HCT116 (cell line): ENCODE measurements around the gene AGPAT3. TPM values are rescaled to one million over a fixed set of nuclear protein-coding genes. Genes with fewer than 3 reads are reported as not detected.

ENCODE experiments used
- ATAC-seq: fragments of 200-7000 bp; cut with Tn5 transposase; 2 replicates; pipeline ENCODE4 v1.9.1; 2020; ENCODE audit warnings: mild to moderate bottlenecking, moderate library complexity
- BruUV-seq: library from RNA; stranded (reverse); fragments of 400-500 nt; replicated peaks from 2 replicates; lab custom pipeline; 2021; lab: Mats Ljungman, UMichigan
- CTCF ChIA-PET: fragments of 300-600 bp; sonication (Branson Sonifier 250); formaldehyde crosslinking; loops from one replicate; lab custom pipeline; 2021; ENCODE audit warnings: antibody characterized with exemption; lab: Charles Lee
- POLR2A ChIA-PET: fragments of 300-600, 350-600 bp; sonication (Branson Sonifier 250); formaldehyde crosslinking; loops from one replicate; lab custom pipeline; 2021; ENCODE audit warnings: antibody characterized with exemption; lab: Charles Lee
- RAD21 ChIA-PET, 2 experiments: fragments of 300-600 bp; sonication (Branson Sonifier 250); formaldehyde crosslinking; loops; one replicate each; lab custom pipeline; 2023; ENCODE audit warnings: low total read pairs in 2 of 2; ENCODE audit not compliant: uncharacterized antibody in 2 of 2, unreplicated experiment in 2 of 2, low non-redundant PET in 1 of 2; lab: Charles Lee
- DNase-seq: peaks from one replicate; pipeline ENCODE4 v3.0.0-alpha.2; 2010; ENCODE audit warnings: low read depth, low spot score
- H2AFZ ChIP-seq: fragments of 200-600 bp; shearing (Covaris generic), sonication (generic); 2 replicates; pipeline ENCODE4 v1.6.1; 2017; ENCODE audit warnings: low read depth, mixed run types, mixed read lengths, antibody characterized with exemption, low read length; ENCODE audit not compliant: poor library complexity, severe bottlenecking
- H3K27ac ChIP-seq: 2 replicates; pipeline ENCODE4 v1.5.1; 2012; ENCODE audit warnings: low read depth, low read length
- H3K27me3 ChIP-seq: fragments of 200-600 bp; sonication (generic); 2 replicates; pipeline ENCODE4 v1.6.1; 2016; ENCODE audit warnings: mixed run types, low read length, mixed read lengths; ENCODE audit not compliant: insufficient read depth
- H3K36me3 ChIP-seq, 2 experiments: fragments of 200-500 bp in 1 of 2; fragments of 200-600 bp in 1 of 2; sonication (Bioruptor generic) in 1 of 2; sonication (generic) in 1 of 2; 2 replicates each; pipeline versions ENCODE4 v1.5.1 to v1.6.1; 2014 to 2016; ENCODE audit warnings: low read length in 2 of 2, inconsistent platforms in 1 of 2, mixed read lengths in 1 of 2, mixed run types in 1 of 2; ENCODE audit not compliant: insufficient read depth in 2 of 2, control insufficient read depth in 1 of 2
- H3K4me1 ChIP-seq, 2 experiments: fragments of 200-600 bp in 1 of 2; sonication (generic) in 1 of 2; 2 replicates each; pipeline versions ENCODE4 v1.5.1 to v1.6.1; 2012 to 2017; ENCODE audit warnings: low read length in 2 of 2, inconsistent platforms in 1 of 2, mild to moderate bottlenecking in 1 of 2, mixed read lengths in 1 of 2, mixed run types in 1 of 2, moderate library complexity in 1 of 2; ENCODE audit not compliant: insufficient read depth in 2 of 2, control insufficient read depth in 1 of 2
- H3K4me2 ChIP-seq: fragments of 200-600 bp; sonication (generic); 2 replicates; pipeline ENCODE4 v1.6.1; 2017; ENCODE audit warnings: mixed run types, low read length, mixed read lengths
- H3K4me3 ChIP-seq, 2 experiments: fragments of 200-600 bp in 1 of 2; sonication (generic) in 1 of 2; replicated peaks in 1 of 2; 2 replicates each; pipeline ENCODE4 v1.5.1; 2011 to 2016; ENCODE audit warnings: low read length in 2 of 2, control low read depth in 1 of 2, low read depth in 1 of 2, mild to moderate bottlenecking in 1 of 2, mixed read lengths in 1 of 2, mixed run types in 1 of 2
- H3K79me2 ChIP-seq: fragments of 200-600 bp; sonication (generic); 2 replicates; pipeline ENCODE4 v1.6.1; 2017; ENCODE audit warnings: mild to moderate bottlenecking, mixed run types, low read length, moderate library complexity, mixed read lengths; ENCODE audit not compliant: insufficient read depth
- H3K9ac ChIP-seq: fragments of 200-600 bp; sonication (generic); 2 replicates; pipeline ENCODE4 v1.6.1; 2016; ENCODE audit warnings: low read length, mixed read lengths
- H3K9me2 ChIP-seq: fragments of 200-600 bp; sonication (generic), shearing (Covaris generic); 2 replicates; pipeline ENCODE4 v1.6.1; 2017; ENCODE audit warnings: mixed run types, mild to moderate bottlenecking, moderate library complexity; ENCODE audit not compliant: insufficient read depth
- H3K9me3 ChIP-seq, 2 experiments: fragments of 200-500 bp in 1 of 2; fragments of 200-600 bp in 1 of 2; sonication (Bioruptor generic) in 1 of 2; sonication (generic) in 1 of 2; 2 replicates each; pipeline ENCODE4 v1.6.1; 2014 to 2017; ENCODE audit warnings: low read length in 2 of 2, mixed read lengths in 2 of 2, inconsistent platforms in 1 of 2, low read depth in 1 of 2, mild to moderate bottlenecking in 1 of 2, mixed run types in 1 of 2, moderate library complexity in 1 of 2; ENCODE audit not compliant: control insufficient read depth in 1 of 2, insufficient read depth in 1 of 2
- H4K20me1 ChIP-seq: fragments of 200-600 bp; sonication (generic), shearing (Covaris generic); 2 replicates; pipeline ENCODE4 v1.6.1; 2017; ENCODE audit warnings: mixed run types, mild to moderate bottlenecking, moderate library complexity; ENCODE audit not compliant: insufficient read depth
- CBX3 ChIP-seq: IDR thresholded peaks from 2 replicates; pipeline ENCODE4 v1.6.1; 2012; ENCODE audit warnings: low read depth
- EGR1 ChIP-seq: IDR thresholded peaks from 2 replicates; pipeline ENCODE4 v1.6.1; 2012; ENCODE audit warnings: low read depth
- ELF1 ChIP-seq: IDR thresholded peaks from 2 replicates; pipeline ENCODE4 v1.6.1; 2012; ENCODE audit warnings: low read depth, borderline replicate concordance
- EZH2 ChIP-seq: fragments of 200-600 bp; sonication (generic); IDR thresholded peaks from 2 replicates; pipeline ENCODE4 v1.6.1; 2017; ENCODE audit warnings: antibody characterized with exemption, mixed run types
- REST ChIP-seq: IDR thresholded peaks from 2 replicates; pipeline ENCODE4 v1.6.1; 2012; ENCODE audit warnings: low read depth
- SIN3A ChIP-seq: IDR thresholded peaks from 2 replicates; pipeline ENCODE4 v1.6.1; 2012; ENCODE audit warnings: low read depth
- SP1 ChIP-seq: IDR thresholded peaks from 2 replicates; pipeline ENCODE4 v1.6.1; 2012; ENCODE audit warnings: low read depth
- intact Hi-C: fragments of 100-400 bp; cut with micrococcal nuclease; formaldehyde crosslinking; loops from 2 replicates; pipeline ENCODE4 v1.10.0; 2022
- total RNA-seq: library from RNA; stranded (reverse); gene quantifications from one replicate; pipeline ENCODE4 v1.2.1, GENCODE V29; 2021; ENCODE audit not compliant: unreplicated experiment
- TF ChIP-seq, protein P1 (sequence below): IDR thresholded peaks from 2 replicates; pipeline ENCODE4 v1.6.1; 2012
- TF ChIP-seq, protein P2 (sequence below): IDR thresholded peaks from 2 replicates; pipeline ENCODE4 v1.6.1; 2011; ENCODE audit warnings: mild to moderate bottlenecking, low read length, moderate library complexity; ENCODE audit not compliant: insufficient replicate concordance; ENCODE audit errors: extremely low read depth
- TF ChIP-seq, protein P3 (sequence below), 3 experiments: fragments of 200-600 bp in 1 of 3; sonication (generic) in 1 of 3; IDR thresholded peaks in 2 of 3; conservative IDR thresholded peaks in 1 of 3; 2 replicates each; pipeline ENCODE4 v1.5.1; 2012 to 2017; ENCODE audit warnings: low read depth in 2 of 3, low read length in 2 of 3, antibody characterized with exemption in 1 of 3, borderline replicate concordance in 1 of 3, control low read depth in 1 of 3, mild to moderate bottlenecking in 1 of 3, mixed read lengths in 1 of 3, mixed run types in 1 of 3, moderate library complexity in 1 of 3; ENCODE audit not compliant: insufficient read depth in 1 of 3

AGPAT3 gene
- total RNA-seq, 1 experiment from 2014 or later: 54.1 TPM

GRCh38 chr21:43845386-43845785 is 19.6 kb upstream of the AGPAT3 start:
- RAD21 ChIA-PET: no interaction called here
- Histone ChIP-seq H3K4me3 (no peak overlapping the region), H4K20me1 (no peaks in the 10 kb centered on the region), H3K9me3 (no peaks in the 10 kb centered on the region), H3K36me3 (no peaks in the 10 kb centered on the region), H2AFZ (no peak overlapping the region), H3K27me3 (no peaks in the 10 kb centered on the region), H3K79me2 (no peaks in the 10 kb centered on the region), H3K9me2 (no peaks in the 10 kb centered on the region), H3K27ac (no peak overlapping the region), H3K4me1 (no peaks in the 10 kb centered on the region), H3K4me2 (no peak overlapping the region), H3K9ac (no peak overlapping the region)
- DNase-seq: no peak
- POLR2A ChIA-PET: interaction anchor here (1.3 kb wide), 1 partner anchor 18 kb away, joined by 3 read pairs; no protein-coding TSS in a partner anchor
- TF ChIP-seq SIN3A: no peak
- TF ChIP-seq, protein P1, sequence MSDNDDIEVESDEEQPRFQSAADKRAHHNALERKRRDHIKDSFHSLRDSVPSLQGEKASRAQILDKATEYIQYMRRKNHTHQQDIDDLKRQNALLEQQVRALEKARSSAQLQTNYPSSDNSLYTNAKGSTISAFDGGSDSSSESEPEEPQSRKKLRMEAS: no peak
- no peak for TF ChIP-seq REST
- TF ChIP-seq ELF1: no peak
- TF ChIP-seq, protein P2, sequence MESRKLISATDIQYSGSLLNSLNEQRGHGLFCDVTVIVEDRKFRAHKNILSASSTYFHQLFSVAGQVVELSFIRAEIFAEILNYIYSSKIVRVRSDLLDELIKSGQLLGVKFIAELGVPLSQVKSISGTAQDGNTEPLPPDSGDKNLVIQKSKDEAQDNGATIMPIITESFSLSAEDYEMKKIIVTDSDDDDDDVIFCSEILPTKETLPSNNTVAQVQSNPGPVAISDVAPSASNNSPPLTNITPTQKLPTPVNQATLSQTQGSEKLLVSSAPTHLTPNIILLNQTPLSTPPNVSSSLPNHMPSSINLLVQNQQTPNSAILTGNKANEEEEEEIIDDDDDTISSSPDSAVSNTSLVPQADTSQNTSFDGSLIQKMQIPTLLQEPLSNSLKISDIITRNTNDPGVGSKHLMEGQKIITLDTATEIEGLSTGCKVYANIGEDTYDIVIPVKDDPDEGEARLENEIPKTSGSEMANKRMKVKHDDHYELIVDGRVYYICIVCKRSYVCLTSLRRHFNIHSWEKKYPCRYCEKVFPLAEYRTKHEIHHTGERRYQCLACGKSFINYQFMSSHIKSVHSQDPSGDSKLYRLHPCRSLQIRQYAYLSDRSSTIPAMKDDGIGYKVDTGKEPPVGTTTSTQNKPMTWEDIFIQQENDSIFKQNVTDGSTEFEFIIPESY: no peak
- TF ChIP-seq CBX3: no peak
- TF ChIP-seq EGR1: no peak
- no peak for TF ChIP-seq SP1
- TF ChIP-seq, protein P3, sequence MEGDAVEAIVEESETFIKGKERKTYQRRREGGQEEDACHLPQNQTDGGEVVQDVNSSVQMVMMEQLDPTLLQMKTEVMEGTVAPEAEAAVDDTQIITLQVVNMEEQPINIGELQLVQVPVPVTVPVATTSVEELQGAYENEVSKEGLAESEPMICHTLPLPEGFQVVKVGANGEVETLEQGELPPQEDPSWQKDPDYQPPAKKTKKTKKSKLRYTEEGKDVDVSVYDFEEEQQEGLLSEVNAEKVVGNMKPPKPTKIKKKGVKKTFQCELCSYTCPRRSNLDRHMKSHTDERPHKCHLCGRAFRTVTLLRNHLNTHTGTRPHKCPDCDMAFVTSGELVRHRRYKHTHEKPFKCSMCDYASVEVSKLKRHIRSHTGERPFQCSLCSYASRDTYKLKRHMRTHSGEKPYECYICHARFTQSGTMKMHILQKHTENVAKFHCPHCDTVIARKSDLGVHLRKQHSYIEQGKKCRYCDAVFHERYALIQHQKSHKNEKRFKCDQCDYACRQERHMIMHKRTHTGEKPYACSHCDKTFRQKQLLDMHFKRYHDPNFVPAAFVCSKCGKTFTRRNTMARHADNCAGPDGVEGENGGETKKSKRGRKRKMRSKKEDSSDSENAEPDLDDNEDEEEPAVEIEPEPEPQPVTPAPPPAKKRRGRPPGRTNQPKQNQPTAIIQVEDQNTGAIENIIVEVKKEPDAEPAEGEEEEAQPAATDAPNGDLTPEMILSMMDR (IDR thresholded peaks at IDR 0.05 in 2 of 3, conservative IDR thresholded peaks at IDR 0.05 in 1 of 3; ENCODE audit: borderline replicate concordance in 1 of 3, insufficient read depth in 1 of 3, low read depth in 2 of 3, low read length in 2 of 3): no peak
- TF ChIP-seq EZH2: no peak
- intact Hi-C loops: no loop called here
- CTCF ChIA-PET: no interaction called here
- no TSS peak for BruUV-seq
- ATAC-seq: no peak
